Right atrium auricular region (tissue), 2 donors: ENCODE measurements around the gene NKX2-3. TPM values are rescaled to one million over a fixed set of nuclear protein-coding genes. Genes with fewer than 3 reads are reported as not detected.

ENCODE experiments used
- DNase-seq: peaks from one replicate; pipeline ENCODE4 v3.0.0-alpha.2; 2019; ENCODE audit warnings: low spot score
- H3K27ac ChIP-seq, 2 donors: fragments of 200-600 bp; sonication (generic); 1 replicate in 1 of 2; 2 replicates in 1 of 2; pipeline ENCODE4 v1.5.1; 2016 to 2019
- H3K27me3 ChIP-seq, 2 donors: fragments of 200-600 bp; sonication (generic); one replicate each; pipeline versions ENCODE4 v1.5.1 to v1.6.0; 2017 to 2019
- H3K36me3 ChIP-seq: fragments of 200-600 bp; sonication (generic); one replicate; pipeline ENCODE4 v1.5.1; 2016
- H3K4me1 ChIP-seq, 2 donors: fragments of 200-600 bp; sonication (generic); one replicate each; pipeline versions ENCODE4 v1.5.1 to v1.6.0; 2017 to 2019
- H3K4me3 ChIP-seq, 2 donors: fragments of 200-600 bp; sonication (generic); 1 replicate in 1 of 2; 2 replicates in 1 of 2; pipeline ENCODE4 v1.5.1; 2017 to 2019; ENCODE audit warnings: mild to moderate bottlenecking in 1 of 2, moderate library complexity in 1 of 2
- H3K9me3 ChIP-seq, 2 donors: fragments of 200-600 bp; sonication (generic); one replicate each; pipeline ENCODE4 v1.5.1; 2019
- CTCF ChIP-seq, 2 donors: fragments of 200-600 bp; sonication (generic); IDR thresholded peaks; one replicate each; pipeline ENCODE4 v1.5.1; 2019; ENCODE audit warnings: antibody characterized with exemption in 2 of 2
- total RNA-seq, 2 donors: library from RNA; depleted of rRNA; stranded (reverse); fragments of >200 nt; gene quantifications; one replicate each; pipeline ENCODE4 v1.1.0, GENCODE V29; 2016

NKX2-3 gene
- total RNA-seq, 2 donors from 2014 or later = not detected

DNA sequence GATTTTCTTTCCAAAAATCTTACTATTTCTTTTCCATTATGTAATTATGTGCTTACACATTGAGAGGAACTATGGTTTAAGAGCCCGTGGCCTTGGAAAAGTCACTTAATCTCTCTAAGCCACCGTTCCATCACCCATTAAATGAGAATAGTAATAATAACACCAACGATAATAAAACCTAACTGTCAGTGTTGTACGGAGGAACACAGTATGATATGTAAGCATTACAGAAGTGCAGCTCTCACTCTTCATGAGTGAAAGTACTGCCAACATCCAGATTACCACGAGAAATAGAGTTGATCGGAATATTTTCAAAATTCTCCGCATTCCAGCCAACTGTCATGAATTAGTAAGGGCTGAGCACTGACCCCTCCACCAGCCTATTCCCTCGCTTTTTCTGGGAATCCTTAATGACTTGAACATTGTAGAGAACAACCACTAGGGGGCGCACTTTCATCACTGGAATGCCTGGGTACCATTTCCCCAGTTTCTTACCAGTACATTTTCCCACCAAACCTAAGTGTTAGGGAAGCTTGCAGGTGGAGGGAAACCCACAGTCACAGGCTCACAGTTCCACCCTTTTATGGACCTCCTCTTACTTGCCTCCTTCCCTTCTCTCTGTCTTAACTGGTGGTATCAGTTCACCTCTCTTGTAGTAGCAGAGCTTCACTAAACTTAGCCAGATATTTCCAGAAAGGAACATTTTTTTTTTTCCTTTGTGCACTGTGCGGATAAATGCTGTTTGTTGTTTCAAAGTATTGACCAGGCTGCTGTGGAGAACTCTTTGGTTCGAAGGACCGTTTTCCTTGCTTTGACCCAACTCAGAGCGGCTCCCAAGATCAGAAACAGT, 27.8 kb downstream of the NKX2-3 start:
- H3K27ac ChIP-seq = no peak overlapping the region
- H3K27me3 ChIP-seq = no peaks in the 10 kb centered on the region
- no peaks in the 10 kb centered on the region for H3K36me3 ChIP-seq
- H3K4me1 ChIP-seq = no peaks in the 10 kb centered on the region
- no peak overlapping the region for H3K4me3 ChIP-seq
- peak; percentile 59 for DNase-seq
- H3K9me3 ChIP-seq = no peaks in the 10 kb centered on the region
- peak; percentile 45 to 77 for TF ChIP-seq CTCF (IDR thresholded peaks at IDR 0.05)

- H3K36me3 ChIP-seq = no peaks in the 10 kb centered on the region
- no peaks in the 10 kb centered on the region for H3K9me3 ChIP-seq
- no peak for TF ChIP-seq CTCF (IDR thresholded peaks at IDR 0.05)
- H3K27ac ChIP-seq = no peak overlapping the region
- no peaks in the 10 kb centered on the region for H3K4me1 ChIP-seq
- no peak overlapping the region for H3K4me3 ChIP-seq
- DNase-seq = no peak
- no peaks in the 10 kb centered on the region for H3K27me3 ChIP-seq
Observed at GRCh38 chr10:99562631-99563030, 29.9 kb downstream of the NKX2-3 start.

DNA sequence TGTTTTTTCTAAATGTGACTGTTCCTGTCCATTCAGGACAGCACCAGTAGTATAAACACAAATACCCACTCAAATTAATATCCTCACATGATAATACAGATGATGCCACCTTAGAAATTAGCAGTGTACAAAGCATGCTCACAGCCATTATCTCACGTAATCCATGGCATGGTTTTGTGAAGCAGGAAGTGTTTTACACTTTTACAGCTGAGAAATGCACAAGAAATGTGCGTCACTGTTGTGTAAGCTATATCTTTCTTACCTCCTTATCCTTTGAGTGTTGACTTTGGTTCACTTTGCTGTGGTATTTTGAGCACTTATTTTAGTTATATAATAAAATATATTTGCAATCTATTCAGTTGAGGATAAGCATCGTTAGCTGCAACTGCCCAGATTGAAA, 31.6 kb downstream of the NKX2-3 start:
- no peak for DNase-seq
- no peak overlapping the region for H3K4me3 ChIP-seq
- no peak overlapping the region for H3K27ac ChIP-seq
- no peaks in the 10 kb centered on the region for H3K4me1 ChIP-seq
- no peaks in the 10 kb centered on the region for H3K9me3 ChIP-seq
- H3K36me3 ChIP-seq = no peaks in the 10 kb centered on the region
- no peak for TF ChIP-seq CTCF (IDR thresholded peaks at IDR 0.05)
- no peaks in the 10 kb centered on the region for H3K27me3 ChIP-seq

GRCh38 chr10:99565166-99565565, 32.4 kb downstream of the NKX2-3 start:
- H3K9me3 ChIP-seq = no peaks in the 10 kb centered on the region
- no peaks in the 10 kb centered on the region for H3K36me3 ChIP-seq
- H3K4me1 ChIP-seq = no peaks in the 10 kb centered on the region
- no peak overlapping the region for H3K27ac ChIP-seq
- no peak for DNase-seq
- H3K4me3 ChIP-seq = no peak overlapping the region
- no peak for TF ChIP-seq CTCF (IDR thresholded peaks at IDR 0.05)
- no peaks in the 10 kb centered on the region for H3K27me3 ChIP-seq

GRCh38 chr10:99569253-99569939, 36.7 kb downstream of the NKX2-3 start:
- Histone ChIP-seq H3K4me3 (no peak overlapping the region), H3K36me3 (no peaks in the 10 kb centered on the region), H3K27me3 (no peaks in the 10 kb centered on the region), H3K9me3 (no peaks in the 10 kb centered on the region), H3K4me1 (no peaks in the 10 kb centered on the region), H3K27ac (no peak overlapping the region)
- TF ChIP-seq CTCF (IDR thresholded peaks at IDR 0.05) = no peak
- DNase-seq = no peak
